Suprapubic skin (tissue), 4 donors: ENCODE data around the gene TBC1D2B.

Experiments
- EP300 ChIP-seq: sonication (generic); formaldehyde crosslinking; IDR thresholded peaks from one replicate; pipeline ENCODE4 v1.6.1; 2017; ENCODE audit warnings: antibody characterized with exemption
- POLR2A ChIP-seq, 2 donors: fragments of 450-650 bp; IDR thresholded peaks; one replicate each; pipeline ENCODE4 v1.6.1; 2017; ENCODE audit warnings: antibody characterized with exemption in 2 of 2, mild to moderate bottlenecking in 2 of 2, moderate library complexity in 2 of 2
- POLR2AphosphoS5 ChIP-seq, 3 donors: sonication (generic); formaldehyde crosslinking; IDR thresholded peaks; one replicate each; pipeline ENCODE4 v1.6.1; 2017; ENCODE audit warnings: antibody characterized with exemption in 3 of 3
- TF ChIP-seq, protein P1 (sequence below), 2 donors: fragments of 200-600 bp in 1 of 2; fragments of 450-650 bp in 1 of 2; sonication (generic) in 1 of 2; IDR thresholded peaks; one replicate each; pipeline ENCODE4 v1.5.1; 2016 to 2019; ENCODE audit warnings: antibody characterized with exemption in 2 of 2, mild to moderate bottlenecking in 1 of 2, moderate library complexity in 1 of 2

DNA sequence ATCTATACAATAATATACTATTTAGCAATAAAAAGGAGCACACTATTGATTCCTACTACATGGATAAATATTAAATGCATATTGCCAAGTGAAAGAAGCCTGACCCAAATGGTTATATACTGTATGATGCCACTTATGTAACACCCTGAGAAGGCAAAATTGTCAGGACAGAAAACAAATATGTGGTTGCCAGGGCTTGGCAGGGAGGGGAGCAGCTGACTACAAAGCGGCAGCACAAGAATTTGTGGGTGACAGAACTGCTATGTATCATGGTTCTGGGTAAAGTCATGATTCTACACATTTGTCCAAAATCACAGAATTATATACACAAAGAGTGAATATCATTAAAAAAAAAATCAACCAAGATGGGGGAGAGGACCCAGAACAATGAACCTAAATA lies 22.5 kb downstream of the TBC1D2B start:
- TF ChIP-seq, protein P1, sequence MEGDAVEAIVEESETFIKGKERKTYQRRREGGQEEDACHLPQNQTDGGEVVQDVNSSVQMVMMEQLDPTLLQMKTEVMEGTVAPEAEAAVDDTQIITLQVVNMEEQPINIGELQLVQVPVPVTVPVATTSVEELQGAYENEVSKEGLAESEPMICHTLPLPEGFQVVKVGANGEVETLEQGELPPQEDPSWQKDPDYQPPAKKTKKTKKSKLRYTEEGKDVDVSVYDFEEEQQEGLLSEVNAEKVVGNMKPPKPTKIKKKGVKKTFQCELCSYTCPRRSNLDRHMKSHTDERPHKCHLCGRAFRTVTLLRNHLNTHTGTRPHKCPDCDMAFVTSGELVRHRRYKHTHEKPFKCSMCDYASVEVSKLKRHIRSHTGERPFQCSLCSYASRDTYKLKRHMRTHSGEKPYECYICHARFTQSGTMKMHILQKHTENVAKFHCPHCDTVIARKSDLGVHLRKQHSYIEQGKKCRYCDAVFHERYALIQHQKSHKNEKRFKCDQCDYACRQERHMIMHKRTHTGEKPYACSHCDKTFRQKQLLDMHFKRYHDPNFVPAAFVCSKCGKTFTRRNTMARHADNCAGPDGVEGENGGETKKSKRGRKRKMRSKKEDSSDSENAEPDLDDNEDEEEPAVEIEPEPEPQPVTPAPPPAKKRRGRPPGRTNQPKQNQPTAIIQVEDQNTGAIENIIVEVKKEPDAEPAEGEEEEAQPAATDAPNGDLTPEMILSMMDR (IDR thresholded peaks at IDR 0.05): no peak
- TF ChIP-seq POLR2AphosphoS5 (IDR thresholded peaks at IDR 0.05): no peak
- TF ChIP-seq POLR2A (IDR thresholded peaks at IDR 0.05): no peak
- no peak for TF ChIP-seq EP300
